ENCODE data around the gene FBXO11.

FBXO11 gene

DNA sequence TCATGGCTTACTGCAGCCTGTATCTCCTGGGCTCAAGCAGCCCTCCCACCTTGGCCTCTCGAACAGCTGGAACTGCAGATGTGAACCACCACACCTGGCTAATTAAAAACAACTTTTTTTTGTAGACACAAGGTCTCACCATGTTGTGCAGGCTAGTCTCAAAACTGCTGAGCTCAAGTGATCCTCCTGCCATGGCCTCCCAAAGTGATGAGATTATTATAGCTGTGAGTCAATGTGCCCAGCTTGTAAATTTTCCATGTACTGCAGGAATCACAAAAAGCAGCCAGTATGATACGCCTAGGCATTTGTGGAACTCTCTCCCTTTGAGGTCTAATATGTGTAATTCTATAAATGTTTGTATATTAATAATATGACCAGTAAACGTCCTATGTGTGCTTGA is 63.5 kb downstream of the FBXO11 start:
- H3K4me3 ChIP-seq (ENCODE audit: control insufficient read depth, low read depth, low read length), result no peak overlapping the region
- TF ChIP-seq, protein P1, sequence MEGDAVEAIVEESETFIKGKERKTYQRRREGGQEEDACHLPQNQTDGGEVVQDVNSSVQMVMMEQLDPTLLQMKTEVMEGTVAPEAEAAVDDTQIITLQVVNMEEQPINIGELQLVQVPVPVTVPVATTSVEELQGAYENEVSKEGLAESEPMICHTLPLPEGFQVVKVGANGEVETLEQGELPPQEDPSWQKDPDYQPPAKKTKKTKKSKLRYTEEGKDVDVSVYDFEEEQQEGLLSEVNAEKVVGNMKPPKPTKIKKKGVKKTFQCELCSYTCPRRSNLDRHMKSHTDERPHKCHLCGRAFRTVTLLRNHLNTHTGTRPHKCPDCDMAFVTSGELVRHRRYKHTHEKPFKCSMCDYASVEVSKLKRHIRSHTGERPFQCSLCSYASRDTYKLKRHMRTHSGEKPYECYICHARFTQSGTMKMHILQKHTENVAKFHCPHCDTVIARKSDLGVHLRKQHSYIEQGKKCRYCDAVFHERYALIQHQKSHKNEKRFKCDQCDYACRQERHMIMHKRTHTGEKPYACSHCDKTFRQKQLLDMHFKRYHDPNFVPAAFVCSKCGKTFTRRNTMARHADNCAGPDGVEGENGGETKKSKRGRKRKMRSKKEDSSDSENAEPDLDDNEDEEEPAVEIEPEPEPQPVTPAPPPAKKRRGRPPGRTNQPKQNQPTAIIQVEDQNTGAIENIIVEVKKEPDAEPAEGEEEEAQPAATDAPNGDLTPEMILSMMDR (conservative IDR thresholded peaks at IDR 0.05; ENCODE audit: control insufficient read depth, insufficient read depth, low read depth, low read length), result no peak
- DNase-seq (ENCODE audit: low read depth), result no peak

DNA sequence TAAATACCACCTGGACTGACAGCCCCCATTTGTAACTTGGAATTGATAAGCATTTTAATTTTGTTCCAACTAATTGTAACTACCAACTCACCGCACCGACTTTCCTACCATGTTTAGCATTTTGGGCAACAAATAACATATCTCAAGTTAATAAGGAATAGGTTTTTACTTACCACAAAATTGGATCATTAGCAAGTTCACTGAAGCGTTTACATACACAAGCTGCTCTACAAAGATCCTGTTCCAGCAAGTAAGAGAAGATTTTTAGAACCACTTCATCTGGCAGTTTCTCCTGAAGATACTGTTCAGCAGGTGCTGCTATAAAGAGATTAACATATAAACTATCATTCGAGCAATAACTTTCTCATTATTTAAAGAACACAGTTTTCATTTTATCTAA is 67.6 kb downstream of the FBXO11 start:
- DNase-seq (ENCODE audit: low read depth), result no peak
- H3K4me3 ChIP-seq (ENCODE audit: control insufficient read depth, low read depth, low read length), result no peak overlapping the region
- TF ChIP-seq, protein P1 (conservative IDR thresholded peaks at IDR 0.05; ENCODE audit: control insufficient read depth, insufficient read depth, low read depth, low read length), result no peak

DNA sequence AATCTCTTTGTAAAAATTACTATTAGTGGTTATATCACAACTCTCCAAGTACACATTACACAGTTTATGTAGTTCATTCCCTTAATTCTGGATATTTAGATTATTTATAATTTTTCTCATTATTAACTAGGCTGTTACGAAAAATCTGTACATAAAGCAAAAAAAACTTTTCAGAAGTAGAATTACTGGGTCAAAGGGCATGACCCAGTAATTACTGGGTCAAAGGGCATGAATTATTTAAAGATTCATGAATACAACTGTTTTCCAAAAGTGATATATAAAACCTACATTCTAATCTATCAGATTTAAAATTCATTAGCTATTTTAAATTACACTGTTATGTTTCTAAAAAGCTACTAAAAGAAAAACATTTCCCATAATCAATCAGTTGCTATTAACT is 68.0 kb downstream of the FBXO11 start:
- H3K4me3 ChIP-seq (ENCODE audit: control insufficient read depth, low read depth, low read length), result no peak overlapping the region
- TF ChIP-seq, protein P1 (conservative IDR thresholded peaks at IDR 0.05; ENCODE audit: control insufficient read depth, insufficient read depth, low read depth, low read length), result no peak
- DNase-seq (ENCODE audit: low read depth), result no peak

DNA sequence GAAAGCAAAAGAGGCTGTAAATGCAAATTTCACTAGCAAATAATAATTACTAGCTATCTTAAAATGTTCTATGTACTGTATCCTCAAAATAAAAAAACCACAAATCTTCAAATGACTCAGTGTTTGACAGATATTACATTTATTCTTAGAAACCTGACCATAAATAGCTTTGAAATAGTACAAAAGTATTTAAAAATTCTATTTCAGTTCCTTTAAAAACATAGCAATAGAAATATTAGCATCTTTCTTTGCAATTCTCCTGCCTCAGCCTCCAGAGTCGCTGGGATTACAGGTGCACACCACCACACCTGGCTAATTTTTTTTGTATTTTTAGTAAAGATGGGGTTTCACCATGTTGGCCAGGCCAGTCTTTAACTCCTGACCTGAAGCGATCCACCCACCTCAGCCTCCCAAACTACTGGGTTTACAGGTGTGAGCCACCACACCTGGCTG is 72.8 kb downstream of the FBXO11 start:
- TF ChIP-seq, protein P1 (conservative IDR thresholded peaks at IDR 0.05; ENCODE audit: control insufficient read depth, insufficient read depth, low read depth, low read length), result no peak
- DNase-seq (ENCODE audit: low read depth), result no peak
- no peak overlapping the region for H3K4me3 ChIP-seq (ENCODE audit: control insufficient read depth, low read depth, low read length)

DNA sequence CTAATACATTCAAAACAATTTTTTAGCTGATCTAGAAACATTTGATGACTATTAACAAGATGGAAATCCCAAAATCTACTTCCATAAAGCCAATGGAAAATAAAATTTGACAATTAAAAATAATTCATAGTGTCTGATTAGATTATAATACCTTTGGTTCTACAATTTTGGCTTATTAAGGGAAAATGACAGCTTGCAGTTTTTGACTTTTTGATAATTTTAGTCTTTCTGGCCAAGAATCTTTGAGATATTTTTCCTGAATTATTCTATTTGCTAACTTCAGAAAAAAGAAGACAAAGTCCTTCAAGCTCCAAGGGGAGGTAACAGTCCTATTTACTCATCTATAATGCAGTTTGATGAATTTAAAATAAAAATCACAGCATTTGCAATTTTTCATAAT is 83.8 kb downstream of the FBXO11 start:
- DNase-seq (ENCODE audit: low read depth), result no peak
- TF ChIP-seq, protein P1 (conservative IDR thresholded peaks at IDR 0.05; ENCODE audit: control insufficient read depth, insufficient read depth, low read depth, low read length), result no peak
- H3K4me3 ChIP-seq (ENCODE audit: control insufficient read depth, low read depth, low read length), result no peak overlapping the region

DNA sequence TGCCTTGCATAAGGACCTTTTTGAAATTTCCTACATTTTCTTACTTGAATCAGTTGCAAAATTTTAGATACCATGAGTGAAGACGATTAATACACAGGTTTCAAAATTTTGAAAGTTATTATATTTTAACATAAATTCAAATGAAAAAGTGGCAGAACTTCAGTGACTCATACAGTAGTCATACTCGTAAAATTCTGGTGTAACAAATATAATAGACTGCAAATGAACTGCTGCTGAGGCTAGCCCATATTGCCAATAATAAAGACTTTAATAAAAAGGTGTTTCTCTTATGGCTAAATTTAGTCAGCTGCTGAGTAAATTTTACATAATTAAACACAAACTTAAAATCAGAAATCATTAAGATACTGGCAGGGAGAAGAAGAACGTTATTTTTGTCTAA is 86.5 kb downstream of the FBXO11 start:
- TF ChIP-seq, protein P1 (conservative IDR thresholded peaks at IDR 0.05; ENCODE audit: control insufficient read depth, insufficient read depth, low read depth, low read length), result no peak
- peak; percentile 32 for DNase-seq (ENCODE audit: low read depth)
- H3K4me3 ChIP-seq (ENCODE audit: control insufficient read depth, low read depth, low read length), result no peak overlapping the region

DNA sequence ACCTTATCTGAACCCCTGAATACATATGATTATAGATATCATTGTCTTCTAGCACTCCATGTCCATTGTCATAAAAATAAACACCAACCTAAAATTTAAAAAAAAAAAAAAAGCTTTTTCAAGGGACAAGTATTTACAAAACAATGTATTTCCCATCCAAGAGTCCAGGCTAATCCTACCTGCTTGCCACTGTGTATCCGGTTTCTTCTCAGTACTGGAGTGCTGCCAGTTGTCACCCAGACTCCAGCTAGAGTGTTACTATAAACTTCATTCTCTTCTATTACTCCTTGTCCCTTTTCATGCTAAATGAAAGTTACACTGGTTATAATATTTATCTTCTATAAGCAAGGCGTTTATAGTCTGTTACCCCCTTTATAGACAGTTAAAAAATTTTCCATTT is 87.5 kb downstream of the FBXO11 start:
- DNase-seq (ENCODE audit: low read depth), result no peak
- TF ChIP-seq, protein P1 (conservative IDR thresholded peaks at IDR 0.05; ENCODE audit: control insufficient read depth, insufficient read depth, low read depth, low read length), result no peak
- H3K4me3 ChIP-seq (ENCODE audit: control insufficient read depth, low read depth, low read length), result no peak overlapping the region
